WTC11 (cell line): ENCODE measurements around the gene BAIAP2L2. TPM values are rescaled to one million over a fixed set of nuclear protein-coding genes. Genes with fewer than 3 reads are reported as not detected.

Experiments
- total RNA-seq: library from RNA; stranded (reverse); gene quantifications from 3 replicates; pipeline ENCODE4 v1.2.3, GENCODE V29; 2021

Gene BAIAP2L2
- total RNA-seq, 1 experiment from 2014 or later, result 3.0 TPM

Other genes starting within 250 kb of the BAIAP2L2 start
- gene MICALL1, start 204.4 kb downstream of the BAIAP2L2 start, total RNA-seq, result 34.1 to 47.2 TPM (median 38.6 TPM) in 3 replicates
- gene C22orf23, start 157.1 kb downstream of the BAIAP2L2 start, total RNA-seq, result 0.16 to 0.96 TPM (median 0.72 TPM) in 3 replicates
- 128 to 138 TPM (median 132 TPM) in 3 replicates for gene POLR2F, start 157.0 kb downstream of the BAIAP2L2 start, total RNA-seq
- gene SOX10, start 126.1 kb downstream of the BAIAP2L2 start, total RNA-seq, result 2.7 to 3.6 TPM (median 3.0 TPM) in 3 replicates
- 28.1 to 33.4 TPM (median 28.2 TPM) in 3 replicates for gene PICK1, start 53.3 kb downstream of the BAIAP2L2 start, total RNA-seq
- 0.53 to 0.98 TPM (median 0.57 TPM) in 3 replicates for gene SLC16A8, start 26.5 kb downstream of the BAIAP2L2 start, total RNA-seq
- 29.9 to 44.1 TPM (median 37.6 TPM) in 3 replicates for gene PLA2G6, start 71.1 kb upstream of the BAIAP2L2 start, total RNA-seq
- gene MAFF, start 91.3 kb upstream of the BAIAP2L2 start, total RNA-seq, result 4.6 to 6.1 TPM (median 5.7 TPM) in 3 replicates
- gene TMEM184B, start 162.3 kb upstream of the BAIAP2L2 start, total RNA-seq, result 85.9 to 89.7 TPM (median 88.1 TPM) in 3 replicates
- 262 to 271 TPM (median 265 TPM) in 3 replicates for gene CSNK1E, start 206.7 kb upstream of the BAIAP2L2 start, total RNA-seq